GM12878 (cell line): ENCODE measurements around the gene ATP13A2. TPM values are rescaled to one million over a fixed set of nuclear protein-coding genes. Genes with fewer than 3 reads are reported as not detected.

Experiments
- ATAC-seq: fragments of 200-7000 bp; cut with Tn5 transposase; 3 replicates; pipeline ENCODE4 v1.9.1; 2020; ENCODE audit warnings: mild to moderate bottlenecking, moderate library complexity
- BruUV-seq: library from RNA; stranded (reverse); fragments of 400-500 nt; replicated peaks from 2 replicates; lab custom pipeline; 2021; lab: Mats Ljungman, UMichigan
- CTCF ChIA-PET: fragments of 300-600 bp; sonication (Branson Sonifier 250); formaldehyde crosslinking; extraction: SDS; loops from one replicate; lab custom pipeline; 2021; ENCODE audit warnings: inconsistent platforms; lab: Yijun Ruan, JAX
- POLR2A ChIA-PET: fragments of 350-600 bp; formaldehyde crosslinking; extraction: SDS; loops from one replicate; lab custom pipeline; 2021; ENCODE audit warnings: inconsistent platforms; lab: Charles Lee
- RAD21 ChIA-PET: fragments of 300-600 bp; sonication (Branson Sonifier 250); formaldehyde crosslinking; loops from one replicate; lab custom pipeline; 2023; ENCODE audit warnings: antibody characterized with exemption; ENCODE audit not compliant: unreplicated experiment; lab: Charles Lee
- SMC1A ChIA-PET: fragments of 300-600 bp; sonication (Branson Sonifier 250); formaldehyde crosslinking; loops from one replicate; lab custom pipeline; 2023; ENCODE audit not compliant: unreplicated experiment, uncharacterized antibody; lab: Charles Lee
- DNase-seq: peaks from one replicate; pipeline ENCODE4 v3.0.0-alpha.2; 2011; ENCODE audit warnings: low read depth, low spot score
- FAIRE-seq: peaks from 3 replicates; lab custom pipeline; 2011; peaks lifted over from hg19 to GRCh38; lab: Jason Lieb, UNC
- H2AFZ ChIP-seq: 2 replicates; pipeline ENCODE4 v1.6.0; 2011; ENCODE audit warnings: low read depth, low read length, control low read depth; ENCODE audit not compliant: control insufficient read depth
- H3K27ac ChIP-seq: 2 replicates; pipeline ENCODE4 v1.5.1; 2011; ENCODE audit warnings: control low read depth; ENCODE audit not compliant: control insufficient read depth, insufficient read depth
- H3K27me3 ChIP-seq, 2 experiments: replicated peaks in 1 of 2; 2 replicates each; pipeline versions ENCODE4 v1.6.0 to v1.6.1; 2011; ENCODE audit warnings: low read length in 1 of 2; ENCODE audit not compliant: control insufficient read depth in 2 of 2, insufficient read depth in 2 of 2
- H3K36me3 ChIP-seq, 2 experiments: 2 replicates each; pipeline ENCODE4 v1.5.1; 2011; ENCODE audit warnings: low read length in 1 of 2; ENCODE audit not compliant: control insufficient read depth in 2 of 2, insufficient read depth in 2 of 2
- H3K4me1 ChIP-seq: 2 replicates; pipeline ENCODE4 v1.6.1; 2011; ENCODE audit warnings: mild to moderate bottlenecking, low read length, moderate library complexity, mixed read lengths; ENCODE audit not compliant: control insufficient read depth, insufficient read depth
- H3K4me2 ChIP-seq: 2 replicates; pipeline ENCODE4 v1.6.0; 2011; ENCODE audit warnings: control low read depth; ENCODE audit not compliant: control insufficient read depth, insufficient read depth
- H3K4me3 ChIP-seq: fragments of 200-600 bp; sonication (generic); 2 replicates; pipeline ENCODE4 v1.5.1; 2016
- H3K79me2 ChIP-seq: 2 replicates; pipeline ENCODE4 v1.6.0; 2011; ENCODE audit warnings: low read length; ENCODE audit not compliant: control insufficient read depth, insufficient read depth
- H3K9ac ChIP-seq: 2 replicates; pipeline ENCODE4 v1.8.0; 2011; ENCODE audit warnings: low read length, control low read depth, mixed read lengths; ENCODE audit not compliant: control insufficient read depth, insufficient read depth
- H3K9me3 ChIP-seq: replicated peaks from 3 replicates; pipeline ENCODE4 v1.5.1; 2011; ENCODE audit warnings: mild to moderate bottlenecking, low read length; ENCODE audit not compliant: control insufficient read depth, insufficient read depth
- H4K20me1 ChIP-seq: 2 replicates; pipeline ENCODE4 v1.6.0; 2011; ENCODE audit not compliant: control insufficient read depth, insufficient read depth
- ATF7 ChIP-seq: fragments of 450-650 bp; IDR thresholded peaks from 2 replicates; pipeline ENCODE4 v1.6.1; 2016; ENCODE audit warnings: low read depth, mild to moderate bottlenecking
- E2F4 ChIP-seq: IDR thresholded peaks from 2 replicates; pipeline ENCODE4 v1.6.1; 2012; ENCODE audit warnings: low read depth, low read length, improper control_type of control experiment
- MEF2A ChIP-seq: IDR thresholded peaks from 2 replicates; pipeline ENCODE4 v1.6.1; 2011; ENCODE audit warnings: low read depth, mild to moderate bottlenecking, low read length, moderate library complexity; ENCODE audit not compliant: insufficient read depth
- PAX8 ChIP-seq: fragments of 450-650 bp; IDR thresholded peaks from 2 replicates; pipeline ENCODE4 v1.6.1; 2017; ENCODE audit warnings: mild to moderate bottlenecking, moderate library complexity
- SMAD1 ChIP-seq: fragments of 450-650 bp; IDR thresholded peaks from 2 replicates; pipeline ENCODE4 v1.6.1; 2018; ENCODE audit warnings: mild to moderate bottlenecking, low read depth; ENCODE audit not compliant: partially characterized antibody
- SMC3 ChIP-seq: IDR thresholded peaks from 2 replicates; pipeline ENCODE4 v1.6.1; 2011; ENCODE audit warnings: low read length, improper control_type of control experiment, borderline replicate concordance
- SRF ChIP-seq, 2 experiments: IDR thresholded peaks; 2 replicates each; pipeline ENCODE4 v1.6.1; 2011; ENCODE audit warnings: low read depth in 2 of 2, low read length in 2 of 2, mild to moderate bottlenecking in 1 of 2, moderate library complexity in 1 of 2
- TAF1 ChIP-seq: IDR thresholded peaks from 2 replicates; pipeline ENCODE4 v1.6.1; 2011; ENCODE audit warnings: mild to moderate bottlenecking, low read depth, low read length, borderline replicate concordance
- TCF3 ChIP-seq: IDR thresholded peaks from 2 replicates; pipeline ENCODE4 v1.6.1; 2012; ENCODE audit warnings: low read depth, mild to moderate bottlenecking, low read length, borderline replicate concordance; ENCODE audit not compliant: insufficient read depth
- YY1 ChIP-seq: IDR thresholded peaks from 2 replicates; pipeline ENCODE4 v1.6.1; 2011; ENCODE audit warnings: low read depth, mild to moderate bottlenecking, low read length
- ZBTB11 ChIP-seq: fragments of 450-650 bp; formaldehyde crosslinking; IDR thresholded peaks from 2 replicates; pipeline ENCODE4 v1.5.0; 2022; ENCODE audit warnings: mild to moderate bottlenecking, missing genetic modification characterization
- ZNF207 ChIP-seq: fragments of 450-650 bp; IDR thresholded peaks from 2 replicates; pipeline ENCODE4 v1.6.1; 2014; ENCODE audit warnings: antibody characterized with exemption, mild to moderate bottlenecking, borderline replicate concordance
- ZNF274 ChIP-seq: IDR thresholded peaks from one replicate; pipeline ENCODE4 v1.8.0; 2011; ENCODE audit not compliant: insufficient read length, insufficient read depth
- WGBS: methylation state at CpG from one replicate; pipeline ENCODE4 v1.1.6; 2016; ENCODE audit warnings: low lambda C conversion rate; ENCODE audit not compliant: insufficient replicate concordance, insufficient coverage; ENCODE audit errors: missing lambda C conversion rate; 5-methylcytosine and 5-hydroxymethylcytosine counted together
- in situ Hi-C: fragments of 300-500 bp; cut with MboI; formaldehyde crosslinking; loops from 9 replicates; pipeline ENCODE4 v1.14.3; 2018; ENCODE audit warnings: mixed read lengths
- intact Hi-C: fragments of 100-400 bp; cut with micrococcal nuclease; formaldehyde crosslinking; loops from one replicate; pipeline ENCODE4 v1.14.2; 2022; ENCODE audit not compliant: unreplicated experiment
- polyA plus RNA-seq, 11 experiments: library from polyadenylated mRNA; depleted of rRNA in 4 of 11; unstranded in 6 of 11; stranded (reverse) in 5 of 11; fragments of >200 nt; fragmentation: Nextera tagmentation in 4 of 11; fragmentation: Illumina TruSeq in 1 of 11; extraction: Ambion mirVana in 4 of 11; extraction: Trizol in 1 of 11; gene quantifications; 1 replicate in 1 of 11; 2 replicates in 10 of 11; pipeline versions ENCODE4 v1.2.1 to v1.2.3, GENCODE V29; 2011 to 2016; ENCODE audit warnings: inconsistent platforms in 2 of 11, missing spikeins in 2 of 11, low read depth in 1 of 11
- total RNA-seq, 4 experiments: library from RNA; depleted of rRNA in 3 of 4; stranded (reverse); fragments of >200 nt in 3 of 4; fragmentation: Illumina TruSeq in 1 of 4; extraction: Trizol in 1 of 4; gene quantifications; 2 replicates each; pipeline versions ENCODE4 v1.2.1 to v1.2.3, GENCODE V29; 2013 to 2021
- TF ChIP-seq, protein P1 (sequence below): fragments of 450-650 bp; IDR thresholded peaks from 2 replicates; pipeline ENCODE4 v1.6.1; 2016; ENCODE audit warnings: mild to moderate bottlenecking, moderate library complexity, borderline replicate concordance

The ATP13A2 gene
- total and polyA plus RNA-seq, 10 of the 15 experiments (the other 5 are each of a cell fraction or from before 2014, with no cell fraction given) = 0.24 to 30.5 (median 8.0) TPM

GRCh38 chr1:17002524-17002902, 9.2 kb downstream of the ATP13A2 start:
- no peak overlapping the region for H3K27ac ChIP-seq
- H3K4me3 ChIP-seq = no peak overlapping the region
- H2AFZ ChIP-seq = no peak overlapping the region
- intact Hi-C loops = no loop called here
- RAD21 ChIA-PET = no interaction called here
- no peak for TF ChIP-seq MEF2A
- TF ChIP-seq TAF1 = no peak
- TF ChIP-seq ZBTB11 (CRISPR knock-in tag) = no peak
- TF ChIP-seq E2F4 = no peak
- no peak for TF ChIP-seq YY1
- no peak for TF ChIP-seq SMC3
- no peak for TF ChIP-seq ZNF207
- TF ChIP-seq ATF7 = no peak
- no peak for TF ChIP-seq SMAD1
- no peak for TF ChIP-seq SRF (IDR thresholded peaks at IDR 0.05; ENCODE audit: low read depth in 2 of 2, low read length in 2 of 2)
- no peak for TF ChIP-seq ZNF274
- TF ChIP-seq, protein P1, sequence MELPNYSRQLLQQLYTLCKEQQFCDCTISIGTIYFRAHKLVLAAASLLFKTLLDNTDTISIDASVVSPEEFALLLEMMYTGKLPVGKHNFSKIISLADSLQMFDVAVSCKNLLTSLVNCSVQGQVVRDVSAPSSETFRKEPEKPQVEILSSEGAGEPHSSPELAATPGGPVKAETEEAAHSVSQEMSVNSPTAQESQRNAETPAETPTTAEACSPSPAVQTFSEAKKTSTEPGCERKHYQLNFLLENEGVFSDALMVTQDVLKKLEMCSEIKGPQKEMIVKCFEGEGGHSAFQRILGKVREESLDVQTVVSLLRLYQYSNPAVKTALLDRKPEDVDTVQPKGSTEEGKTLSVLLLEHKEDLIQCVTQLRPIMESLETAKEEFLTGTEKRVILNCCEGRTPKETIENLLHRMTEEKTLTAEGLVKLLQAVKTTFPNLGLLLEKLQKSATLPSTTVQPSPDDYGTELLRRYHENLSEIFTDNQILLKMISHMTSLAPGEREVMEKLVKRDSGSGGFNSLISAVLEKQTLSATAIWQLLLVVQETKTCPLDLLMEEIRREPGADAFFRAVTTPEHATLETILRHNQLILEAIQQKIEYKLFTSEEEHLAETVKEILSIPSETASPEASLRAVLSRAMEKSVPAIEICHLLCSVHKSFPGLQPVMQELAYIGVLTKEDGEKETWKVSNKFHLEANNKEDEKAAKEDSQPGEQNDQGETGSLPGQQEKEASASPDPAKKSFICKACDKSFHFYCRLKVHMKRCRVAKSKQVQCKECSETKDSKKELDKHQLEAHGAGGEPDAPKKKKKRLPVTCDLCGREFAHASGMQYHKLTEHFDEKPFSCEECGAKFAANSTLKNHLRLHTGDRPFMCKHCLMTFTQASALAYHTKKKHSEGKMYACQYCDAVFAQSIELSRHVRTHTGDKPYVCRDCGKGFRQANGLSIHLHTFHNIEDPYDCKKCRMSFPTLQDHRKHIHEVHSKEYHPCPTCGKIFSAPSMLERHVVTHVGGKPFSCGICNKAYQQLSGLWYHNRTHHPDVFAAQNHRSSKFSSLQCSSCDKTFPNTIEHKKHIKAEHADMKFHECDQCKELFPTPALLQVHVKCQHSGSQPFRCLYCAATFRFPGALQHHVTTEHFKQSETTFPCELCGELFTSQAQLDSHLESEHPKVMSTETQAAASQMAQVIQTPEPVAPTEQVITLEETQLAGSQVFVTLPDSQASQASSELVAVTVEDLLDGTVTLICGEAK = no peak
- no peak for TF ChIP-seq PAX8
- no peak for TF ChIP-seq TCF3
- TF ChIP-seq, all 136 proteins: peak for 0
- DNase-seq (no peak), ATAC-seq (no peak), FAIRE-seq (no peak)
- Histone ChIP-seq H3K9ac (no peak overlapping the region), H3K36me3 (peaks cover 0 to 3% of the 10 kb centered on the region in 2 experiments; a peak in 2 of 4 replicates), H4K20me1 (no peaks in the 10 kb centered on the region), H3K9me3 (no peaks in the 10 kb centered on the region), H3K79me2 (no peaks in the 10 kb centered on the region), H3K4me2 (no peak overlapping the region), H3K4me1 (no peaks in the 10 kb centered on the region), H3K27me3 (no peaks in the 10 kb centered on the region)
- ChIA-PET CTCF (no interaction called here), POLR2A (no interaction called here), SMC1A (no interaction called here)
- 90% methylated on average over 4 of the region's 4 CpGs for WGBS
- no TSS peak for BruUV-seq
- in situ Hi-C loops = no loop called here
